ENCODE measurements around the gene GLIS1.

DNA sequence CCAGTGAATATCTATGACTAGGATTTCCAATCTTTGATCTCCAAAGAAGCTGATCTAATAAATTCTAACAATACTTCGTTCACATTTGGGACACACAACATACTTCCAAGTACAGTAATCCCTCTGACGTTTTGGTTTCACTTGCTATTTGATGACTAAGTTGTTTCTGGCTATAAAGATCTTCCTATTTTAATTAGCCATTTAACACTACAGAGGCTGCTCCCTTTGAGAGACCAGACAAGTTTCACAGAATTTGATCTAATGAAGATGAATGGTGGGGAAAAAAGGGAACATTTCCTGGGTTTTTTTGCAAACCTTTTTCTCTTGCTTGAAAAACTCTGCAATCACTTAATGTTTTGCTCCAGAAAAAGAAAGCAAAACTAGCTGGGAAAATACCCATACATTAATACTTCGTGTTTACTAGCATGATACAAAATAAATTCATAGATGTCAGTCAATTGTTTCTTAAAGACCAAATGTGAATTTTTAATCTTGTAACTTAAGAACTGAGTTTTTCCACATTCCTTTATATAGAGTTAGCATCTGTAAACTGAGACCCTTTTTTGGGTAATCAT lies 28.0 kb upstream of the GLIS1 start:
- TF ChIP-seq POLR2AphosphoS5 (IDR thresholded peaks at IDR 0.05; ENCODE audit: low read depth) (no peak), CREB1 (CRISPR knock-in tag; IDR thresholded peaks at IDR 0.05; ENCODE audit: low read depth) (no peak), EZH2 (IDR thresholded peaks at IDR 0.05; ENCODE audit: low read depth, unreplicated experiment) (no peak)
- TF ChIP-seq, protein P1, sequence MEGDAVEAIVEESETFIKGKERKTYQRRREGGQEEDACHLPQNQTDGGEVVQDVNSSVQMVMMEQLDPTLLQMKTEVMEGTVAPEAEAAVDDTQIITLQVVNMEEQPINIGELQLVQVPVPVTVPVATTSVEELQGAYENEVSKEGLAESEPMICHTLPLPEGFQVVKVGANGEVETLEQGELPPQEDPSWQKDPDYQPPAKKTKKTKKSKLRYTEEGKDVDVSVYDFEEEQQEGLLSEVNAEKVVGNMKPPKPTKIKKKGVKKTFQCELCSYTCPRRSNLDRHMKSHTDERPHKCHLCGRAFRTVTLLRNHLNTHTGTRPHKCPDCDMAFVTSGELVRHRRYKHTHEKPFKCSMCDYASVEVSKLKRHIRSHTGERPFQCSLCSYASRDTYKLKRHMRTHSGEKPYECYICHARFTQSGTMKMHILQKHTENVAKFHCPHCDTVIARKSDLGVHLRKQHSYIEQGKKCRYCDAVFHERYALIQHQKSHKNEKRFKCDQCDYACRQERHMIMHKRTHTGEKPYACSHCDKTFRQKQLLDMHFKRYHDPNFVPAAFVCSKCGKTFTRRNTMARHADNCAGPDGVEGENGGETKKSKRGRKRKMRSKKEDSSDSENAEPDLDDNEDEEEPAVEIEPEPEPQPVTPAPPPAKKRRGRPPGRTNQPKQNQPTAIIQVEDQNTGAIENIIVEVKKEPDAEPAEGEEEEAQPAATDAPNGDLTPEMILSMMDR (conservative IDR thresholded peaks at IDR 0.05; ENCODE audit: low read depth in 2 of 2), result no peak

Data from GM23338 (cell line).